Anterior cingulate cortex (tissue), 58 donors: ENCODE results near the gene TAOK1.

ENCODE experiments used
- DNase-seq, 58 donors: peaks; one replicate each; lab custom pipeline; 2025; lab: John Stamatoyannopoulos, UW

The TAOK1 gene

DNA sequence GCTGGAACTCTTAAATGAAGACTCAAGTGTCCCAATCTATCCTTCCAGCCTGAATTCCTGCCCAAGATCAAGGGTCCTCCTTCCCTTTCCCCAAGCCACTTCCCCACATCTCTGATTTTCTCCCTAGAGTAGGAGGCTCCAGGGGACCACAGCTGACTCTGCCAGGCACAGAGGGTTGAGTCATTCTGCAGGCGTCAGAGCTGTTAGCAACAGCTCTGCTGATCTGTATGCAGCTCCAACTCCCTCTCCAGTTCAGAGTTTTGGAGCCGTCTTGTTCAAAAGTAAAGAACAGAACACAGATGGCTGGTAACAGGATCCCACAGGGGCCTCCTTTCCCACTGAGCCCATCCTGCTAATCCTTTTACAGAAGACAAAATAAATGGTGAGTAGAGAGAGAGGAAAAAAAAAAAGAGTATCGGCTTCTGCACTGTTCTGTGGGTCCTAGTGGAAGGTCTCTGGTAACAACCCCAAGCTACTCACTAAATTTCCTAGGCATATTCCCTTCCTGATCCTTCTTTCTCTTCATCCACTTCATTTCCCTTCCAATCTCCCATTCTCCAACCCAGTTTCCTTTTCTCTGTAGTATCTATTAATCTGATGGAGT lies 13.4 kb upstream of the TAOK1 start:
- DNase-seq: peak in 57 of 58 donors; percentile 31 to 95 (median 81)

DNA sequence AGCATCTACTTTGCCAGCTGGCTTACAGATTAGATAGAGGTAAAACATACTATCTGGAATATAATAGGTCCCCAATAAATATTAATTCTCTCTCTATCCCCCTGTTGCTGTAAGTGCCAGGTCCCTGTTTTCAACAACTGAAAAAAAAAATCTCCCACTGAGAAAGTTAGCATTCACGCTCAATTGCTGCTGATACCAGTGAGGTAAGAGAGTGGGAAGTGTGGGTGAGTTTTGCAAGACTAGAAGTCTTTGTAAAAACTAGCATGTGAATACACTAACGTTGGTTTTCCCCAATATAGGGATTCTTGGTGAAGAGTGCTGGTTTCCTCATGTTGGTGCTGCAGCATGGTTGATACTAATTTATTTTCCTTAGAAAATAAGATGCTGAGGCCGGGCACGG lies 11.7 kb upstream of the TAOK1 start:
- DNase-seq: peak in 1 of 58 donors; percentile 0

DNA sequence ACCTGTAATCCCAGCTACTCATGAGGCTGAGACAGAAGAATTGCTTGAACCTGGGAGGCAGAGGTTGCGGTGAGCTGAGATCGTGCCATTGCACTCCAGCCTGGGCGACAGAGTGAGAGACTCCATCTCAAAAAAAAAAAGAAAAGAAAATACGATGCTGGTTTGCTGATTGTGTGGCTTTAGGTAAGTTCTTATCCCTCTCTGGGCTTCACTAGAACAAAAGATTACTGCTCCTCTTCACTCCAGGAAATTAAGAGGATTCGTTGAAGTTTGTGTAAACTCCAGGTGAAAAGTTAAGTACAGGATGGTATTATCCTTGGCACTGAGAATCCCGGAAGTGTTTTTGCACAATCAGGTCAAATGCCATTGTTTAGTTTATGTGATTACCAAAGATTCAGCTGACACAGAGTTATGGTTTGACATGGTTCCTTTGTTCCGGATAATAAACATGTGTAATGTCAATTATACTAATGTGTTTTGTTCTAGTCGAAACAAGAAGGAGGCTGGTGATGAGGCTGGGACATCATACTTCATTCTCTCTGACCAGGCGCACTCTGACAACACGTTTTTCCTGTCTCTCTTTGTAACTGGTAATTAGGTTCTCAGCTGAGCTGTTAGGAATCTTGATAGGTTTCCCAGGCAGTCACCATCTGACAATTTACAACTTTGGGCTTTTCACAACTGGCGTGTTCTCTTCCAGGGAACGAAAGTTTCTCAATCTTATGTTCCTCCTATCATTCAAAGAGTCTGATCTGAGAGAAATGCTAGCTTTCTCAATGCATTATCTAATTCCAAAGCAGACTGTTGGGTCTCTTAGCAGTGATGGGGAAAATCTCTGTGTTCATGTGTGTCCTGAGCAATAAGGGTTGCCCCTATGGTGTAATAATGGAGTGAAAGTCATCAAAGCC lies 10.8 kb upstream of the TAOK1 start:
- peak in 14 of 58 donors; percentile 0 to 62 (median 10) for DNase-seq

DNA sequence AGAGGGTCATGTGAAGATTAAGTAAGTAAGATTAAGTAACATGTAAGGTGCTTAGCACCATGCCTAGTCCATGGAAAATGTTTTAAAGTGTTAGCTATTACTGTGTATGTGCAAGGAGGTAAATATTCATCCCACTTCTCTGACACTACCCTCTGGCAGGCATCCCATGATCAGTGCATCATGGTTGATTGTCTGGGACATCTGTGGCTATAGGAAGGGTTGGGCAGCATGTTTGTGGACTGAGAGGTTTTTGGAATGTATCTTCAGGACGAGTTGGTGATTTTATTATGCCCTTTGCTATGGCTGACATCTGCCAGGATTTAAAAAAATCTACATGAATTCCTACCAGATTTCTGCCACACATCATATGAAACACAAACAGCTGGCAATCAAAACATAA lies 6.5 kb upstream of the TAOK1 start:
- no peak for DNase-seq

DNA sequence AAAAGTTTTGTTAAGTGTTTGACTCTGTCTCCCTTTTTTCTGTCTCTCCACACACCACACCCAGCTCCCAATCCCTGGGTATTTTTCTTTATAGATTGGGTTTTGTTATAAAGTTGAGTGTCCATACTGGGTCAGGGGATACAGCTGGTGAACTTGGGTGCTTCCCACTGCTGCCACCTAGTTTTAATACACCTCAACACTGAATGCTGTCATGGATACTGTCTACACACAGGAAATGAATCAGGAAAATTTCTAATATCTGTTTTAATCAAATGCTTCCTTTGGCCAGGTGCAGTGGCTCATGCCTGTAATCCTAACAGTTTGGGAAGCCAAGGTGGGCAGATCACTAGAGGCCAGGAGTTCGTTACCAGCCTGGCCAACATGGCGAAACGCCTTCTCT lies 5.3 kb upstream of the TAOK1 start:
- DNase-seq: no peak

DNA sequence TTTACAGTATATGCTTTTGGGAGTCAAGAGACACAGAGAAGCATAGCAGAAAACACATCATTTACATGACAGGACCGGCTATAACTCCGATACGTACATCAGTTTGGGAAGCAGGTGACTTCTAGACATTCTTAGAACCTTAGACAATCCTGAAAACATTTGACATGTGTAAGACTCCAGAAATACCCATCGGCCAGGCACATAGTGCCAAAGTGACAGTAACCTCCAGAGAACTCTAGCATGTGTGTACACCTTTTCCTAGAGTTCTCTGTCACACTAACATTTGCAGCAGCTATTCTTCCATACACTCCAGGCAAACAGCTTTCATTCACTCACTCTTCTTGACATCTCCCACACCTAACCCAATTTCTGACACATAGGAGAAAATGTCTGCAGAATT lies 3.4 kb upstream of the TAOK1 start:
- DNase-seq: no peak

DNA sequence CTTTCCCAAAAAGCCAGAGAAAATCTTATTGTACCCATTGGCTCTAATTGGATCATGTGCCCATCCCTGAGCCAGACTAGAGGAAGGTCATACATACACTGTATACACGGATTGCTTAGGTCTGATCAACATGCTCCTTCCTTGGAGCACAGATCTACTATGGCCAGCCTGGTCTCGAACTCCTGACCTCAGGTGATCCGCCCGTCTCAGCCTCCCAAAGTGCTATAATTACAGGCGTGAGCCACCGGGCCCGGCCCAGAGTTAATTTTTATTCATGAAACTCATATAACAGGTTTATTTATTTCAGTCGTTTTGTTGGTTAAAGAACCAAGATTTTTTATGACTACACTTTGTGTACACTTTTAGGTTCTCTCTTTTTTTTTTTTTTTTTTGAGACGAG lies 1.2 kb upstream of the TAOK1 start:
- no peak for DNase-seq

DNA sequence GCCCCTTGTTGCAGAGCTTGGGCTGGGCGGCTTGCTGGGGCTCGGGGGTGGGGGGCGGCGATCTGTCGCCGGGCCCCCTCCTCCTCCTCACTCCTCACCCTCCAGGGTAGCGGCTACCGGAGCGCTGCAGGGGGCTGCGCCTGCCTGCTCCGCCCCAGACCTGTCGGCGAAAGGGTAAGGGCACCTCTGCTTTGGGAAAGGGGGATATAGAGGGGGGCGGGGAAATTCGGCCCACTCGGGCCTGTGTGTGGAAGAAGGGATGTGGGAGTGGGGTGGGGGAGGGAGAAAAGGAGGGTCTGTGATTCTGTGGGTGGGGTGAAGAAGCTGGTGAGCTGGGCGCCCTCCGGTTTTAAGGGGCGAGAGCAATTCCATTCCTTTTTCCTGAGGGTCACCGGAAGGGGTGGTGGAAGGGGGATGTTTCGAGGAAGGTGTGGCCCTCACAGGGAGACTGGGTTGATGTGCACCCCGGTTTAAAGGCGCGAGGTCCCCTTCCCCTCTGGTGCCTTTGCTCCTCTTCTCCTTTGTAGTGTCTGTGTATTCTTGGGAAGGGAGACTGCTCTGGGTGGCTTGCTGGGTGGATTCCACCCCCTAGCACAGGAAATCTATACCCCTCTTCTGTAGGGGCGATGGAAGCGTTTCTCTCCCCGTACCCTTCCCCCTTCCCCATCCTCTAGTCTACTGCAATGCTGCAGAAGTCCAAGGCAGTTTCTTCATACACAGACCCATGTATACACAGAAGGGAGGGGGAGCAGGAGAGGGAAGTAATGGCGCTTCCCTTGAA lies 878 bp downstream of the TAOK1 start:
- peak in 29 of 58 donors; percentile 7 to 61 (median 34) for DNase-seq

DNA sequence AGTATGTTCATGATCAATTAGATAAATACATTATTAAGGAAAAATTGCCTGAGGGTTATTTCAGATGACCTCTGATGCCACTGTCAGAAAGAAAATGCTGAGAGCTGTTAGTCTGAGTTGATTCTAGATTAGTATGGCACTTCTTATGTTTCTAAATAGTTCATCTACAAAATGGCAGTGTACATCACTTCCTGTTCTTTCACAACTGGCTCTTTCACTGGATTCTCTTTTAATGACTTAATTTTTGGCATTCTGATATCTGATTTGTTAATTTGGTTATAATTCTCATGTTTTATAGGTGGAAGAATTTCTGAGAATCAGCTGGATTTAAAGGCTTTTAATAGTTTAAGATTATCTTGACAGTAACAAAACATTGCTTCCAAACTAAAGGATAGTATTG lies 3.3 kb downstream of the TAOK1 start:
- no peak for DNase-seq

DNA sequence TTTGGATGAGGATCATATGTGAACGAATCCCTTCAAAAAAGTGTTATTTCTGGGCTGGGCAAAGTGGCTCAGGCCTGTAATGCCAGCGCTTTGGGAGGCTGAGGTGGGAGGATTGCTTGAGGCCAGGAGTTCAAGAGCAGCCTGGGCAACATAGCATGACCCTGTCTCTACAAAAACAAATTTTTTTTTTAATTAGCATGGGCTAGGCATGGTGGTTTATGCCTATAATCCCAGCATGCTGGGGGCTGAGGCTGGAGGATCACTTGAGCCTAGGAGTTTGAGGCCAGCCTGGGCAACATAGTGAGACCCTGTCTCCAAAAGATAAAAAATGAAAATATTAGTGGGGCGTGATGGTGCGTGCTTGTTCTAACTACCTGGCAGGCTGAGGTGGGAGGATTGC lies 4.6 kb downstream of the TAOK1 start:
- no peak for DNase-seq

DNA sequence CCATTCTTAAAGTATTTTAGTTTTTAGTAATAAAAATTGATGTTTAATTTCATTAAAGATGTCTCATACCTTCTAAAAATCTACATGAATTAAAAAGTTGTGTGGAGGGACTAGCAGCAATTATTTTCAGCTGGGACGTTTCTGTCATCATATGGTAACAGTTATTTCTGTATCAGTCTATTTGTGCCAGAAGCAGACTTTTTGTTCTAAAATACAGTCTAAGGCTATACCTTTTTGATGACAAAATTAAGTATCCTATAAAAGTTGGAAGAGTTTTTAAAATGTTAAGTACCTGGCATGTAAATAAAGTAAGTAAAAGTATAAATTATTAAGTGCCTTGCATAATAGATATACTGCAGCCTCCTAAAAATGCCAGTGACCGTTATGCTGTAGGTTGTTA lies 5.9 kb downstream of the TAOK1 start:
- no peak for DNase-seq

DNA sequence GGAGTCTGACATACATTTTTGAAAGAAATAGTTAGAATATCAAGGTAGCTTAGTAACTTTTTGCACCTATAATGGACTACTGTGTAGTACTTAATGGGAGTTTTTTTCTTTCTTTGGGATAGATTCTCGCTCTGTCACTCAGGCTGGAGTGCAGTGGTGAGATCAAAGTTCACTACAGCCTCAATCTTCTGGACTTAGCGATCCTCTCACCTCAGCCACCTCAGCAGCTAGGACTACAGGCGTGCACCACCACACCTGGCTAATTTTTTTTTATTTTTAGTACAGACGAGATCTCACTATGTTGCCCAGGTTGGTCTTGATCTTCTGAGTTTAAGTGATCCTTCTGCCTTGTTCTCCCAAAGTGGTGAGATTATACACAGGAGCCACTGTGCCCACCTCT lies 9.5 kb downstream of the TAOK1 start:
- no peak for DNase-seq

DNA sequence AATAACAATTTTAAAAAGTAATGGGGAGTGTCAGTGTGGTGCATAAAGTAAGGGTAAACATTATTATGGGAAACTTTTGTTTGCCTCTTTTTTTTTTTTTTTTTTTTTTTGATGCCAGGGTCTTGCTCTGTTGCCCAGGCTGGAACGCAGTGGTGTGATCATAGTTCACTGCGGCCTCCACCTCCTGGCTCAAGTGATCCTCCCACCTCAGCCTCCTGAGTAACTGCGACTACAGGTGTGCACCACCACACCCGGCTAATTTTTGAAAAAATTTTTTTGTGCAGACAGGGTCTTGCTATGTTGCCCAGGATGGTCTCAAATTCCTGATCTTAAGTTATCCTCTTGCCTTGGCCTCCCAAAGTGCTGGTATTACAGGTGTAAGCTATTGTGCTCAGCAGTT lies 10.7 kb downstream of the TAOK1 start:
- no peak for DNase-seq

DNA sequence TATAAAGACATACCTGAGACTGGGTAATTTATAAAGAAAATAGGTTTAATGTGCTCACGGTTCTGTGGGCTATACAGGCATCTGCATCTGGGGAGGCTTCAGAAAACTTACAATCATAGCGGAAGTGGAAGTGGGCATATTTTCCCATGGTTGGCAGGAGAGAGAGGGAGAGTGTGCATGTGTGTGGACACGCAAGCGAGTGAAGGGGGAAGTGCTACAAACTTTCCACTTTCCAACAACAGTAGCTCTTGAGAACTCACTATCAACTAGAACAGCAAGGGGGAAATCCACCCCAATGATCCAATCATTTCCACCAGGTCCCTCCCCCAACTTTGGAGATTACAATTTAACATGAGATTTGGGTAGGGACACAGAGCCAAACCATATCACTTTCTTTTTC lies 11.1 kb downstream of the TAOK1 start:
- DNase-seq: no peak

DNA sequence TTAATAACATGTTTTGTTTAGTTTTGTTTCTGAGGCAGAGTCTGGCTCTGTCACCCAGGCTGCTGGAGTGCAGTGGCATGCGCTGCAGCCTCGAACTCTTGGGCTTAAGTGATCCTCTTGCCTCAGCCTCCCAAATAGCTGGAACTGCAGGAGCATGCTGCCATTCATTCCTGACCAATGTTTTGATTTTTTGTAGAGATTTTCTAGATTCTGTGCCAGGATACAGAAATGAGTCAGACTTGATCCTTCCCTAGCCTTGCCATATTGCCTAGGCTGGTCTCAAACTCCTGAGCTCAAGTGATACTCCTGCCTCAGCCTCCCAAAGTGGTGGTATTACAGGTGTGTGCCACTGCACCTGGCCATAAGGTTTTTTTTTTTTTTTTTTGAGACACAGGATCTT lies 17.7 kb downstream of the TAOK1 start:
- DNase-seq: no peak

DNA sequence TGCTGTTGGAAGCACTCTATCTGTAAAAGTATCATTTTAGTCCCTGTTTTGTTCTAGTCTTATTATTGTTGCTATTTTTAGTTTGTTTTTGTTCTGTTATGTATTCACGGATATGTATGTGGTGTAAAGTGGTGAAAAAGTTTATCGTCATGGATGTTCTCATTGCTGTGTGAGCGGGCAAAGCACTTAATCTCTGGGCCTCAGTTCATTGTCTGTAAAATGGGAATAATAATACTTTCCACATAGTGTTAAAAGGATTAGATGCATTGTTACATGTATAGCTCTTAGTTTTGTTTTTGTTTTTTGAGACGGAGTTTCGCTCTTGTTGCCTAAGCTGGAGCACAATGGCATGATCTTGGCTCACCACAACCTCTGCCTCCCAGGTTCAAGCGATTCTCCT lies 19.8 kb downstream of the TAOK1 start:
- no peak for DNase-seq

DNA sequence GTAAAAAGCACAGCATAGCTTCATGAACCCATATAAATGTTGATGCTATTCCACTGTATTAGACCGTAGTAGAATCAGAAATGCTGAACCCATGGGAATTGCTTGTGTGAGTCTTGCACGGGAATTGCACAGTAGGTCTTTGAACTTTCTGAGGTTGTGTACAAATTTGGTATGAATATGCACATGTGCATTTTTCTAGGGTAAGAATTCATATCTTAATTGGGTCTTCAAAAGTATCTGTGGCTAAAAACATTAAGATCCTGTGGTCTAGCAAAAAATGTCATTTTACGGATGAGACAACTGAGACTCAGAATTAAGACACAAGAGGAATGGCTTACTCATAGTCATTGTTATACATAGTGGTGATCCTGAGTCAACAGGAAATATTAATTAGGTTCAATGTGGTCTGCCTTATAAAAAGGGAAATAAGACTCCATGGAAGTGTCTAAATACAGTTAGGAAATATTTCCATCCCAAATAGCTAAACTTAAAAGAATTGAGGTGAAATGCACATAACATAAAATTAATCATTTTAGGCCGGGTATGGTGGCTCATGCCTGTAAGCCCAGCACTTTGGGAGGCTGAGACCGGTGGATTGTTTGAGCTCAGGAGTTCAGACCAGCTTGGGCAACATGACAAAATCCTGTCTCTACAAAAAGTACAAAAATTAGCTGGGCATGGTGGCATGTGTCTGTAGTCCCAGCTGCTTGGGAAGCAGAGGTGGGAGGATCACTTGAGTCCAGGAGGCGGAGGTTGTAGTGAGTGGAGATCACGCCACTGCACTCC lies 22.8 kb downstream of the TAOK1 start:
- DNase-seq: no peak

DNA sequence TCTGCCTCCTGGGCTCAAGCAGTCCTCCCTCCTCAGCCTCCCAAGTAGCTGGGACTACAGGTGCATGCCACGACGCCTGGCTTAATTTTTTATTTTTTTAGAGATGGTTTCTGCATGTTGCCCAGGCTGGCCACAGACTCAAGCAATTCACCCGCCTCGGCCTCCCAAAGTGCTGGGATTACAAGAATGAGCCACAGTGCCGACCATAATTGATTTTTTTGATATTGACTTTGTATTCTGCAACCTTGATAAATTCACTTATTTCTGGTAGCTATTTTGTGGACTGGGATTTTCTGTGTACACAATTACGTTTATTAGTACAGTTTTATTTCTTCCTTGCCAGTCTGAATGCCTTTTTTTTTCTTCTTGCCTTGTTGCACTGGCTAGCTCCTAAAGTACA lies 30.0 kb downstream of the TAOK1 start:
- DNase-seq: no peak

DNA sequence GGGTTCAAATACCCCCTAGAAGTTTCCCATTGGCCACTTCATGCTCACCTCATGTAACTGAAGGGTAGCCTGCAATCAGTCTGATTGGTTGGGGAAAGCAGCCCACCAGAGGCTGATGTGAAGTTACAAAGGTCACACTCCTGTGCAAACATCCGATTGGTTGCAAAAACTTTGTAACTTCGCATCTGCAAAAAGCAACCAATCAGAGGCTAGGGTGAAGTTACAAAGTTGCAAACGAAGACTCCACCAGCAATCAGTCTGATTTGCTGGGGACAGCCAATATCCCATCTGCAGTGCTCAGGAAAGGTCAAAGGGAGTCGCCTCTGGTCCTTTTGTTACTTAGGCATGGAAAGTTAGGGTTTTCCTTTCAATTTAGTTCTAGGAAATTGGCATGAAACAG lies 40.1 kb downstream of the TAOK1 start:
- DNase-seq: no peak

DNA sequence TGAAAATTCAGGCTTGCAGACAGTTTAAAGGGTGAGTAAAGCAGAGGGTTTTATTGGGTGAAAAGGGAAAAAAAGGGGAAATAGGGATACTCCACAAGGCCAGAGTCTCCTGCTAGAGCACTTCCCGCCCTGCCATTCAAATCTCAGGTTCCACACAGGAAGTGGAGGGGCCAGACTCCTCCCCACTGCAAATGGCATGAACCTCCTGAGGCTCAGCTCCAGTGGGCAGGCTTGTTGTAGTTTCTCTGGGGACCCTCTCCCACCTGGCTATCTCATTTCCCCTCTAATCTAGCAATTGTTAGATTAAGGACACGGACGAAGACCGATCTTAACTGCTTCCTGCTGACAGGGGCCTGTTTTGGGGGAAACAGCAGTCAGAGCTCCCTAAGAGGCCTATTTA lies 43.4 kb downstream of the TAOK1 start:
- DNase-seq: peak in 1 of 58 donors; percentile 1

DNA sequence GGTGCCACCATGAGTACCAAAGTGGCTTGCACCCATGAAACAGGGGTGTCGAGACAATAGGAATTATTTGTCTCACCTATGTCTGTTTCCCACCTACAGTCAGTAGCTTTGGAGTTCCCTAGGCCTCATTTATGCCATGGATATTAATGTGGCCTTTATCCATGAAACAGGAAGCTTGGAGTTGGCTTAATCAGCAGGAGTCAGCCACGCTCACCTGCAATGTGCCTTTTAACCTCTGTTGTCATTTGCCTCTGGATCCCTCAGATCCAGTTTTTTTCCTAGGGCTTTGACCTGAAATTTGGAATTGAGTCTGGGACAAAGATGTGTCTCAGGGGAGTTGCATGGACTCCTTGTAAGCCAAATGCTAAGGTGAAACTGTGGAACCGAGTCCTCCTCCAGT lies 44.4 kb downstream of the TAOK1 start:
- DNase-seq: no peak
